SH-SY5Y (cell line): ENCODE results near the gene PTPRT.

ENCODE experiments used
- GATA2 ChIP-seq: IDR thresholded peaks from 2 replicates; pipeline ENCODE4 v1.6.1; 2011; ENCODE audit warnings: mild to moderate bottlenecking, low read depth, low read length
- GATA3 ChIP-seq: IDR thresholded peaks from 2 replicates; pipeline ENCODE4 v1.6.1; 2011; ENCODE audit warnings: low read depth, mild to moderate bottlenecking, low read length, moderate library complexity

GRCh38 chr20:42895020-42895419 lies 294.7 kb downstream of the PTPRT start:
- no peak for TF ChIP-seq GATA2
- no peak for TF ChIP-seq GATA3
